ENCODE measurements around the gene PROCA1.

Gene PROCA1

DNA sequence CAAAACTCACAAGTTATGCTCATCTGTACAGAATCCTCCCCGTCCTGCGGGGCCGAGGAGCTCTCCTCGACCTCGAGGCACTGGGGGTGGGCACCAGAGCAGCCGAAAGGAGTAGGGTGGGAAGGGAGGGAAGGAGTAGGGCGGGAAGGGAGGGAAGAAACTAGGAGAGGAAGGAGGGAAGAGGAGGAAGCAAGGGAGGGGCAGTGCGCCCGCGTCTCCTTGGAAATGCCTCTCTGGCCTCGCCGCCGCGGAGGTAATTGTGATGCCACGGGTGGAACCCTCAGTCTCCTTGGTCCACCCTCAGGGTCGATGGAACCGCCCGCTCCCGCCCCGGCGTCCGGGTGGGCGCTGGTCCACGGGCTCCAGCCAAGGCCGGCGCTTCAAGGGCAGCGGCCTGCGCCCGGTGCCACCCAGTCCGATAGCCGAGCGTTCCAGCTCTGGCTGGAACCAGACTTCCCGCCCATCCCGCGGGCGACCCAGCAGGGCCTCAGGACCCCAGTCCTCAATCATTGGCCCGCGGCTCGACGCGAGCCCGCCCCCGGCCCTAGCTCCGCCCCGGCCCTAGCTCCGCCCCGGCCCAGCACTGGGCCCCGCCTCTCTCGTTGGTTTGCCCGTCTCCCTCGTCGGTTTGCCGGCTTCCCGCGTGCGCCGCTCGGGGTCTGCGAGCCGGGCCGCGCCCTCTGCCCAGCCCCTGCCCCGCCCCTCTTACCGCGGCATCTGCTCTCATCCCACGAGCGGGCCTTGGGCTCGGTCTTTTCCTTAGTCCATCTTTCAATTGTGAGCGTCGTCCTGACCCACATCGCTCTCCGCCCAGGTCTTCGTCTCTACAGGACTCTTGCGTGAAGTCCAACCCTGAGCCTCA lies 596 bp downstream of the PROCA1 start:
- no peak for DNase-seq (ENCODE audit: extremely low read depth, low read depth)
- peak overlapping the region; percentile 44 for H3K4me3 ChIP-seq (replicated peaks; ENCODE audit: low read depth, low read length)

DNA sequence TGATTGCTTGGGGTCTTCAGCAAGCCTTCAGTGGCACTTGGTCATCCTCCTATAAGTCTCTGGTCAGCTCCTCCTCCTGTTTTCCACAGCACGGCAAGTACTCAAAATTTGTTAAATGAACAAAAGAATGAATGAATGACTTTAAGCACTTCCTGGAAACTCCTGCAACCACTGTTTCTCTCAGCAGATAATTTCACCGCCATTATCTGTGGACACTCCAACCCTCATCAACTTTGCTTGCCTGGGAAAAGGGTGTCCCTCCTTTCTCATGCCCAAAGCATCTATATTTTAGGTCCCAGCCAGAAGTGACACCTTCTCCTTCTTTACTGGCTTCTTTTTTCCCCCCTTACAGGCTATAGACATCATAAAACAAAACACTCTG lies 4.4 kb downstream of the PROCA1 start:
- TF ChIP-seq, protein P1, sequence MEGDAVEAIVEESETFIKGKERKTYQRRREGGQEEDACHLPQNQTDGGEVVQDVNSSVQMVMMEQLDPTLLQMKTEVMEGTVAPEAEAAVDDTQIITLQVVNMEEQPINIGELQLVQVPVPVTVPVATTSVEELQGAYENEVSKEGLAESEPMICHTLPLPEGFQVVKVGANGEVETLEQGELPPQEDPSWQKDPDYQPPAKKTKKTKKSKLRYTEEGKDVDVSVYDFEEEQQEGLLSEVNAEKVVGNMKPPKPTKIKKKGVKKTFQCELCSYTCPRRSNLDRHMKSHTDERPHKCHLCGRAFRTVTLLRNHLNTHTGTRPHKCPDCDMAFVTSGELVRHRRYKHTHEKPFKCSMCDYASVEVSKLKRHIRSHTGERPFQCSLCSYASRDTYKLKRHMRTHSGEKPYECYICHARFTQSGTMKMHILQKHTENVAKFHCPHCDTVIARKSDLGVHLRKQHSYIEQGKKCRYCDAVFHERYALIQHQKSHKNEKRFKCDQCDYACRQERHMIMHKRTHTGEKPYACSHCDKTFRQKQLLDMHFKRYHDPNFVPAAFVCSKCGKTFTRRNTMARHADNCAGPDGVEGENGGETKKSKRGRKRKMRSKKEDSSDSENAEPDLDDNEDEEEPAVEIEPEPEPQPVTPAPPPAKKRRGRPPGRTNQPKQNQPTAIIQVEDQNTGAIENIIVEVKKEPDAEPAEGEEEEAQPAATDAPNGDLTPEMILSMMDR (IDR thresholded peaks at IDR 0.05; ENCODE audit: low read depth, low read length, missing control alignments) = no peak
- no peak for DNase-seq (ENCODE audit: extremely low read depth, low read depth)
- H3K4me3 ChIP-seq (replicated peaks; ENCODE audit: low read depth, low read length) = no peak overlapping the region

More for the DNA sequence above, 596 bp downstream of the PROCA1 start:
- TF ChIP-seq, protein P1 (IDR thresholded peaks at IDR 0.05; ENCODE audit: low read depth, low read length, missing control alignments) = no peak

DNA sequence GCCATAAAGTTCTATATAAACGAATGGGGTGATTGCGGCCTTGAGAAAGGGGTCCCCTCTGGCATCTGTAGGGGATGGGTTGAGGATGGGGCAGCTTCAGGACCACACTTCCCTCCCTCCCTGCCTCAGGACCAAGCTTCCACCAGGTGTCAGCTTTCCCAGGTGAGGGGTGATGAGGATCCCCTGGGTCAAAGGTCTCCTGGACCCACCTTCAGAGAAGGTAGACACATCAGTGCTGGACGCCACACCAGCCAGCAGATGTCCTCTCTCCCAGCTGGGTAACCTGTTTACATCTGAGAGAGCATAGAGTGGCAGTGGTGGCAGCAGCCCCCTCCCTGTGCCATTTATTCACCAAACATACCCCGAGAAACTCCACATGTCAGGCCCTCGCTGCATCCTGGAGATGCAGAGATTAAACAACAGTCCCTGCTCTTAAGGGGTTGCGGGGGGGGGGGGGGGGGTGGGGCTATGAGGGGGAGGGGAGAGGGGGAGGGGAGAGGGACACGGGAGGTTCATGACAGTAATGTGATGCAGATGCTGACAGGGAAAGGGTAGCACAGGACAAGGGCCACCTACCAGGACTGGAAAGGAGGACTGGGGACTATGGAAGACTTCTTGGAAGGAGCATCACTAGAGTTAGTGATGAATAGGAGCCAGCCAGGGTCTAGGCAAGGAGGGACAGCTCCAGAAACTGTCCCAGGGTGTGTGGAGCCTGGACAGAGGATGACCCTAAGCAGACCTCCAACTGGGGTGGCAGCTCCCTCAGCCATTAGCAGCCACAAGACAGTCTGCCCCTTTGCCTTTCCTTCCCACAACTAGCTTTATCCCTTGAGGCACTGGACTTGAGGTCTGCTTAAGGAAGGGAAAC lies 5.0 kb downstream of the PROCA1 start:
- TF ChIP-seq, protein P1 (IDR thresholded peaks at IDR 0.05; ENCODE audit: low read depth, low read length, missing control alignments) = no peak
- no peak overlapping the region for H3K4me3 ChIP-seq (replicated peaks; ENCODE audit: low read depth, low read length)
- DNase-seq (ENCODE audit: extremely low read depth, low read depth) = no peak

DNA sequence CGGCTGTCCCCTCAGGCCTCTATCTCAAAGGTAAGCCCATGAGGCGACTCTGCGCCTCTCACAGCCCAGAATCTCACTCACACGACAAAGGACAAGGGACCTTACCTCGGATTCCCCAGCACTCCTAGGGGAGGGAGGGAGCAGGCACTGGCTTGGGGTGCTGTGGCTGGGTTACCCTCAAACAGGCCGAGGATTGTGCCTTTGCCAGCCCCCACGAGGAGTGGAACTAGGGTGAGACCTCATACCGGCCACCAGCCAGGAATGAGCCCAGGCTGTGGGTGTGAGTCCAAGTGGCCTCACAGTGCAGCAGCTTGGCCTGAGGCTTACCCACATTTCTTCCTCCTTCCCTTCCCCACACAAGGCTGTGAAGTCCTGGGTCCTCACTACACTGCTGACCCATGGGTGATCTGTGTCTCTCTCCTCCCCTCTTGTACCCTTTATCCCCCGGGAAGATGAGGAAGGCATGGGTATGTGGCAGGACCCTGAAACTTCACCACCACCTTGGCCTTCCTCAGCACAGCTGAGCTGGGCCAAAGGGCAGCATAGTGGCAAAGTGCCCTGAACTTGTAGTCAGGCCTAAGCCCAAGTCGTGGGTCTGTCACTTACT lies 5.9 kb downstream of the PROCA1 start:
- no peak overlapping the region for H3K4me3 ChIP-seq (replicated peaks; ENCODE audit: low read depth, low read length)
- TF ChIP-seq, protein P1 (IDR thresholded peaks at IDR 0.05; ENCODE audit: low read depth, low read length, missing control alignments) = no peak
- no peak for DNase-seq (ENCODE audit: extremely low read depth, low read depth)

DNA sequence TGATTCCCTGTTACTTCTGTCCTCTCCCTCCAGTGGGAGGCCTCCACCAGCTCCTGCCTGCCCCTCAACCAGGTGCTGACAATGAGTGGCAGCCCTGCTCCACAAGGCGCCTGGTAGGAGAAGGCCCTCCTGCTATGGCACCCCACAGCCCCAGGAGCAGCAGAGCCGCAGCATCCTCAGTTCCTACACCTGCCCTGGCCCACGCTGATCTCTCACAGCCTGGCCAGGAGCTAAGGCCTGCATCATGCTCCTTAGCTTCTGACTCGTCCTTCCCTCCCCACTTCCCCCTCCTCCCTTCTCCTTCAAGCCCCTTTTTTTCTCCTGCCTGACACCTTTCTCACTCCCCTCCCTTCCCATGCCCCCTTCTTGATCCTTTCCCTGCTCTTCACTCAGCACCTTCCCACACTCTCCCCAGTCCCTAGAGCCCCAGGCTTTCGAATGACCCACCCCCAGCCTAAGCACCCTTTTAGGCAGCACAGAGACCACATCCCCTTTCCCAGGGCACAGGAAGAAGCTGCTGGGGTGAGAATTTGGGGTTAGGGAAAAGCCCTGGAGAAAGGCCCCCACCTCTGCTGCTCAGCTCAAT lies 6.5 kb downstream of the PROCA1 start:
- TF ChIP-seq, protein P1 (IDR thresholded peaks at IDR 0.05; ENCODE audit: low read depth, low read length, missing control alignments) = no peak
- no peak overlapping the region for H3K4me3 ChIP-seq (replicated peaks; ENCODE audit: low read depth, low read length)
- DNase-seq (ENCODE audit: extremely low read depth, low read depth) = no peak

DNA sequence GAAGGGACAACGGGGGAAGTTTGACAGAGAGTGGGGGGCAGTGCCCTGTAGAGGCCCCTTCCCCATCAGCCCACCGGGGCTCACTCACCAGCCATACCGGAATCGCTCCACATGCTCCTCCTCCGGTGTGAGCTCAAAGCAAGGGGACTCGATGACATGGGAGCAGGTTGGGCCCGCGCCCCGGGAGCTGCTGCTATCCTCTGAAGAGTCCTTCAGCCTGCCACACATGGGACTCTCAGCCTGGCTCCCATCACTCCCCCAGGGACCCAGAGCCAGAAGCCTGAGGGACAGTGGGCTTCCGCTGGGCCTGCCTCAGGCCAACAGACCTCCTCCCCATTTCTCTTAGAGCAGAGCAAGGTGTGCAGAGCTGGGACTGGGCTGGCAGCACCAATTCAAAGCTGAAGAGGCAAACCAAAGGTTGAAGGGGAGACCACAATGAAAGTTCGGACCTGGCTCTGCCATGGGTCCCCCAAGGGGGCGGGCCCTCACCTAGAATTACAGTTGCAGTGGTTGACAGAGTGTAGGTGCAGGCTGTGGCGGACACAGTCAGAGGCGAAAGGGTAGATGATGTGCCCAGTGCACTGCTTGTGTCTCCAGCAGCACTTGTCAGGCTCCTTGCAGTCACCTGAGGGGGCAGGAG lies 7.3 kb downstream of the PROCA1 start:
- H3K4me3 ChIP-seq (replicated peaks; ENCODE audit: low read depth, low read length) = no peak overlapping the region
- TF ChIP-seq, protein P1 (IDR thresholded peaks at IDR 0.05; ENCODE audit: low read depth, low read length, missing control alignments) = no peak
- DNase-seq (ENCODE audit: extremely low read depth, low read depth) = no peak

Data from HFF-Myc (cell line).